Muscle of leg (tissue), 11 donors: Measurements from ENCODE around the gene CA4. TPM values are rescaled to one million over a fixed set of nuclear protein-coding genes. Genes with fewer than 3 reads are reported as not detected.

Experiments used
- DNase-seq: peaks from one replicate; pipeline ENCODE4 v3.0.0; 2013
- H3K27ac ChIP-seq: one replicate; pipeline ENCODE4 v1.5.1; 2013; ENCODE audit warnings: mild to moderate bottlenecking, low read length, control low read depth
- H3K27me3 ChIP-seq: one replicate; pipeline ENCODE4 v1.6.1; 2013; ENCODE audit warnings: low read length; ENCODE audit not compliant: control insufficient read depth, insufficient read depth
- H3K36me3 ChIP-seq: one replicate; pipeline ENCODE4 v1.6.1; 2013; ENCODE audit warnings: low read length; ENCODE audit not compliant: control insufficient read depth, insufficient read depth
- H3K4me1 ChIP-seq: one replicate; pipeline ENCODE4 v1.6.1; 2013; ENCODE audit warnings: low read length; ENCODE audit not compliant: control insufficient read depth, insufficient read depth
- H3K4me3 ChIP-seq: one replicate; pipeline ENCODE4 v1.5.1; 2013; ENCODE audit warnings: low read length, control low read depth
- H3K9me3 ChIP-seq: replicated peaks from 2 replicates; pipeline ENCODE4 v1.6.1; 2013; ENCODE audit warnings: low read depth, low read length; ENCODE audit not compliant: control insufficient read depth
- WGBS: methylation state at CpG from one replicate; pipeline ENCODE4 v1.1.5; 2013; ENCODE audit warnings: missing lambda C conversion rate; ENCODE audit not compliant: insufficient coverage; 5-methylcytosine and 5-hydroxymethylcytosine counted together
- polyA plus RNA-seq, 8 donors: library from polyadenylated mRNA; unstranded; fragments of 120-200 nt; gene quantifications; one replicate each; pipeline versions ENCODE4 v1.2.1 to v1.2.3, GENCODE V29; 2013; ENCODE audit warnings: inconsistent platforms in 1 of 8, low replicate concordance in 1 of 8; ENCODE audit not compliant: insufficient read length in 8 of 8, insufficient read depth in 1 of 8
- total RNA-seq: library from RNA; stranded (reverse); fragments of 120-200 nt; gene quantifications from one replicate; pipeline ENCODE4 v1.2.4, GENCODE V29; 2013

Gene CA4
- total and polyA plus RNA-seq, 9 donors: 4.8 to 16.3 (median 6.9) TPM

GRCh38 chr17:60141111-60142018, 8.4 kb upstream of the CA4 start:
- DNase-seq: no peak
- Histone ChIP-seq H3K36me3 (no peaks in the 10 kb centered on the region), H3K4me3 (no peak overlapping the region), H3K27ac (no peak overlapping the region), H3K27me3 (peaks cover 80% of the 10 kb centered on the region), H3K4me1 (peaks cover 29% of the 10 kb centered on the region), H3K9me3 (no peaks in the 10 kb centered on the region)
- 7% methylated on average over 40 of the region's 52 CpGs for WGBS

- peaks cover 29% of the 10 kb centered on the region for H3K4me1 ChIP-seq
- no peaks in the 10 kb centered on the region for H3K9me3 ChIP-seq
- no peaks in the 10 kb centered on the region for H3K36me3 ChIP-seq
- no peak overlapping the region for H3K4me3 ChIP-seq
- H3K27me3 ChIP-seq: peaks cover 91% of the 10 kb centered on the region
- no peak overlapping the region for H3K27ac ChIP-seq
- 7% methylated on average over 8 of the region's 10 CpGs for WGBS
- peak; percentile 84 for DNase-seq
These were observed 6.8 kb upstream of the CA4 start for GRCh38 chr17:60142872-60143499.

DNA sequence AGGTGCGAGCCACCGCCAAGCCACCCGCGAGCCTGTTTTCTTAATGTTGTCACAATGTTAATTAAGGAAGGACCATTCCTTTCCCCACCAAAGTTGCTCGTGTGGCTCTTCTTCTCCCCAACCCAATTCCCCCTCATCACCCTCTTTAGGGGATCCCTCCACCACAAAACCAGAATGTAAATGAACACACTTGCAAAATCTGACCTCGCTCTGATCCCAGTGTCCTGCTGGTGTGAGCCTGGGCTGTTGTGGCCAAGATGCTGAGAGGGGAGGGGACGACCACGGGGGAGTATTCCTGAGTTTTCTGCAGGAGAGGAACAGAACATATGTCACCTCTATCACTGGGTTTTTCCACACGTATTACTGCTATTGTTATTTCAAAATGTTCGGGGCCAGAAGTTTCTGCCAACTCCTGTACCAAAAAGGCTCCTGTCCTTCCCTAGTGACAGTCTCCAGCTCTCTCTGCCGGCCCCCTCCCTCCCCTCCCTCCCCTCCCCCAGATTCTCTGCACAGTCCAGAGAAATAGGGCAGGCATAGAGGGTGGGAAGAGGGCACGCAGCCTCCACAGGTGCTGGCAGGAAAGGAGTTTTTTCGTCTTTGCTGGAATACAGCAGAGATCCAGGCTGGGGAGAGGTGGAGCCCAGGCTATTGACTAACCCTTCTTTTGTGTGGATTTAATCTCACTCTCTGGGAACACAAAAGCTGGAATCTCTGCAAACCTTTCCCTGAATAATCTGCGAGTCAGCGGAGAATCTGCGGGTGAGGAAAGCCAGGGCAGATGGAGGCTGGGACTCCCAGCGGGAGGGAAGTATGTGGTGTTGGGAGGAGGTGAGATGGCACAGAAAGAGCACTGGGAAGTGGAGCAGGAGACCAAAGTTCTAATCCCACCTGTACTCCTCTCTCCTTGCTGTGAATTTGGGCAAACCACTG, 4.5 kb upstream of the CA4 start:
- no peak overlapping the region for H3K4me3 ChIP-seq
- DNase-seq: no peak
- H3K27me3 ChIP-seq: peaks cover 91% of the 10 kb centered on the region
- no peaks in the 10 kb centered on the region for H3K9me3 ChIP-seq
- 26% methylated on average over 10 of the region's 17 CpGs for WGBS
- peak overlapping the region; percentile 13 for H3K27ac ChIP-seq
- no peaks in the 10 kb centered on the region for H3K36me3 ChIP-seq
- H3K4me1 ChIP-seq: peaks cover 25% of the 10 kb centered on the region

DNA sequence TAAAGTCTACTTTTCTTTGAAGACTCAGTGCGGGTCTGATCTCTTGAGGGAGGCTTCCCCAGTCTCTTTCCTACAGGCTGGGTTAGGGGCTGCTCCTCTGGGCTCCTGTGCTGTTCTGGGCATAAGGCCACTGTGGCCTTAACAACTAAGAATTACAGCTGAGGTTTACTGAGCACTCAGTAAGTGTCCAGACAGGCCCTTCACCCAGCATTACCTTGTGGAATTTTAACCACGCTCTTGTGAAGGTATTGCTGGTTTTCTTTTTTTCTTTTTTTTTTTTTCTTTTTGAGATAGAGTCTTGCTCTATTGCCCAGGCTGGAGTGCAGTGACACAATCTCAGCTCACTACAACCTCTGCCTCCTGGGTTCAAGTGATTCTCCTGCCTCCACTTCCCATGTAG, 3.6 kb upstream of the CA4 start:
- Histone ChIP-seq H3K27ac (no peak overlapping the region), H3K9me3 (no peaks in the 10 kb centered on the region), H3K4me1 (peaks cover 32% of the 10 kb centered on the region), H3K36me3 (no peaks in the 10 kb centered on the region), H3K27me3 (peaks cover 91% of the 10 kb centered on the region), H3K4me3 (no peak overlapping the region)
- no CpG with 5 or more reads among the region's 2 CpGs for WGBS
- DNase-seq: no peak

GRCh38 chr17:60147553-60148223, 2.1 kb upstream of the CA4 start:
- H3K27ac ChIP-seq: no peak overlapping the region
- no peak for DNase-seq
- H3K4me1 ChIP-seq: peaks cover 29% of the 10 kb centered on the region
- no peaks in the 10 kb centered on the region for H3K9me3 ChIP-seq
- peaks cover 91% of the 10 kb centered on the region for H3K27me3 ChIP-seq
- H3K36me3 ChIP-seq: no peaks in the 10 kb centered on the region
- H3K4me3 ChIP-seq: no peak overlapping the region
- 55% methylated on average over 4 of the region's 8 CpGs for WGBS

GRCh38 chr17:60148373-60148772, 1.4 kb upstream of the CA4 start:
- H3K27ac ChIP-seq: no peak overlapping the region
- peaks cover 85% of the 10 kb centered on the region for H3K27me3 ChIP-seq
- no peaks in the 10 kb centered on the region for H3K36me3 ChIP-seq
- H3K9me3 ChIP-seq: no peaks in the 10 kb centered on the region
- peaks cover 26% of the 10 kb centered on the region for H3K4me1 ChIP-seq
- H3K4me3 ChIP-seq: no peak overlapping the region
- DNase-seq: no peak
- no CpG with 5 or more reads among the region's 2 CpGs for WGBS

DNA sequence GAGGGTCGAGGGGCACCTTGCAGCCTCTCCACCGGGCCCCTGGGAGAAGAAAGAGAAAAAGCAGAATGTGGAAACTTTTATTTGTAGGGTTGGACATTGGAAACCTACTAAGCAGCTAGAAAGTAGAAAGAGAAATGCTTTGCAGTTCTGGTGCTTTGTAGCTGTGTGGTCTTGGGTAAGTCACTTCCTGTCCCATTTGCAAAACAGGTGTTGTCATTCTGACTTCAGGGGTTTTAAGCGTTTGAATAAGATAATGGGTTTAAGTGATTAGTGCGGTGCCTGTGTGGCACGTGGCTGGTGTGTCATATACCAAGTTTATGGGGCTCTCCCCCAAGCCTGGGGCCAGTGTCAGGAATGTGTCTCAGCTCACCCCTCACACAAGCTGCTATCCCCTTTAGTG, 1.6 kb downstream of the CA4 start:
- WGBS: 53% methylated on average over 3 of the region's 5 CpGs
- Histone ChIP-seq H3K4me1 (peaks cover 39% of the 10 kb centered on the region), H3K27me3 (peaks cover 77% of the 10 kb centered on the region), H3K27ac (no peak overlapping the region), H3K9me3 (no peaks in the 10 kb centered on the region), H3K36me3 (no peaks in the 10 kb centered on the region), H3K4me3 (no peak overlapping the region)
- no peak for DNase-seq

- Histone ChIP-seq H3K9me3 (no peaks in the 10 kb centered on the region), H3K4me3 (no peak overlapping the region), H3K27ac (peak overlapping the region; percentile 59), H3K36me3 (no peaks in the 10 kb centered on the region), H3K27me3 (peaks cover 55% of the 10 kb centered on the region), H3K4me1 (peaks cover 39% of the 10 kb centered on the region)
- DNase-seq: peak; percentile 85
- WGBS: 35% methylated on average over 4 of the region's 12 CpGs
These were observed 4.0 kb downstream of the CA4 start for GRCh38 chr17:60153606-60154390.
